ENCODE data around the gene EI24. TPM values are rescaled to one million over a fixed set of nuclear protein-coding genes. Genes with fewer than 3 reads are reported as not detected.

EI24 gene
- total RNA-seq, 1 experiment from 2014 or later, result 82.2 TPM

- Mint-ChIP-seq H3K9me3 (ENCODE audit: low read depth, unreplicated experiment) (peaks cover 2% of the 10 kb centered on the region), H3K36me3 (ENCODE audit: insufficient read depth, unreplicated experiment) (no peaks in the 10 kb centered on the region), H3K4me1 (ENCODE audit: low read depth, unreplicated experiment) (no peaks in the 10 kb centered on the region), H3K27me3 (ENCODE audit: unreplicated experiment) (no peaks in the 10 kb centered on the region), H3K4me3 (ENCODE audit: low read depth, unreplicated experiment) (no peak overlapping the region), H3K27ac (ENCODE audit: unreplicated experiment) (no peak overlapping the region)
- BruUV-seq (replicated peaks), result no TSS peak
- DNase-seq, result no peak
- TF ChIP-seq, protein P1, sequence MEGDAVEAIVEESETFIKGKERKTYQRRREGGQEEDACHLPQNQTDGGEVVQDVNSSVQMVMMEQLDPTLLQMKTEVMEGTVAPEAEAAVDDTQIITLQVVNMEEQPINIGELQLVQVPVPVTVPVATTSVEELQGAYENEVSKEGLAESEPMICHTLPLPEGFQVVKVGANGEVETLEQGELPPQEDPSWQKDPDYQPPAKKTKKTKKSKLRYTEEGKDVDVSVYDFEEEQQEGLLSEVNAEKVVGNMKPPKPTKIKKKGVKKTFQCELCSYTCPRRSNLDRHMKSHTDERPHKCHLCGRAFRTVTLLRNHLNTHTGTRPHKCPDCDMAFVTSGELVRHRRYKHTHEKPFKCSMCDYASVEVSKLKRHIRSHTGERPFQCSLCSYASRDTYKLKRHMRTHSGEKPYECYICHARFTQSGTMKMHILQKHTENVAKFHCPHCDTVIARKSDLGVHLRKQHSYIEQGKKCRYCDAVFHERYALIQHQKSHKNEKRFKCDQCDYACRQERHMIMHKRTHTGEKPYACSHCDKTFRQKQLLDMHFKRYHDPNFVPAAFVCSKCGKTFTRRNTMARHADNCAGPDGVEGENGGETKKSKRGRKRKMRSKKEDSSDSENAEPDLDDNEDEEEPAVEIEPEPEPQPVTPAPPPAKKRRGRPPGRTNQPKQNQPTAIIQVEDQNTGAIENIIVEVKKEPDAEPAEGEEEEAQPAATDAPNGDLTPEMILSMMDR (IDR thresholded peaks at IDR 0.05; ENCODE audit: unreplicated experiment), result no peak
- intact Hi-C loops (cut with micrococcal nuclease; ENCODE audit: unreplicated experiment), result loop anchor here (10.0 kb wide), 1 partner anchor 107 kb away; no protein-coding TSS in a partner anchor
- CTCF ChIA-PET, result no interaction called here
Observed at GRCh38 chr11:125561924-125562323, 7.4 kb upstream of the EI24 start.

DNA sequence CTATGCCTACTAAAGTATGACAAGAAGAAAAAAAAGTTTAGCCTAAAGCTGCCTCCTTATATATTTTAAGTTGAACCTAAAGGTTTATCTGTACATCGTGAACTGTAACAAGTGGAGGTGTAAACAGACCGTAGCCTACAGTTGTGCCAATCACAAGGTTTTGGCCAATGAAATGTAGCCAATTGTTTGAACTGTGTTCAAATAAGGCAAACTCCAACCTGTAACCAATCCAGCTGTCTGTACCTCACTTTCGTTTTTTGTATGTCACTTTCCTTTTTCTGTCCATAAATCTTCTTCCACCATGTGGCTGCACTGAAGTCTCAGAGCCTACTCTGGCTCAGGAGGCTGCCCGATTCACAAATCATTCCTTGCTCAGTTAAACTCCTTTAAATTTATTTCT is 6.8 kb upstream of the EI24 start:
- CTCF ChIA-PET, result no interaction called here
- Mint-ChIP-seq H3K36me3 (ENCODE audit: insufficient read depth, unreplicated experiment) (no peaks in the 10 kb centered on the region), H3K4me1 (ENCODE audit: low read depth, unreplicated experiment) (no peaks in the 10 kb centered on the region)

DNA sequence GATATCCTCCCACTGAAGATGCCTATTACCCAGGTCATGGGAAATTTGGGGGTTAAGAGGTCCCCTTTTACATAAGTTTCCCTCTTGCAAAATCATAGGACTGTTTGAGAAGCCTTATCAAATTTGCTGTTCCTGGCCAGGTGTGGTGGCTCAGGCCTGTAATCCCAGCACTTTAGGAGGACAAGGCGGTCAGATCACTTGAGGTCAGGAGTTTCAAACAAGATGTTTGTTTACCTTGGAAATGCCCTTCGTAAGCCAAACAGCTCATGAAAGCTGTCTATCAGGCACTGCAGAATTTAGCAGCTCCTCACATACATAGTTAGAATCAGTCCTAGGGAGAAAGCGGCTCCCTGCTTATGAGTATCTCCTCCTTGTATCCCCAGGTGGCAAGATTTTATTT is 4.9 kb upstream of the EI24 start:
- peaks cover 2% of the 10 kb centered on the region for H3K9me3 Mint-ChIP-seq (ENCODE audit: low read depth, unreplicated experiment)
- H3K27me3 Mint-ChIP-seq (ENCODE audit: unreplicated experiment), result no peaks in the 10 kb centered on the region
- peaks cover 6% of the 10 kb centered on the region for H3K36me3 Mint-ChIP-seq (ENCODE audit: insufficient read depth, unreplicated experiment)
- H3K27ac Mint-ChIP-seq (ENCODE audit: unreplicated experiment), result no peak overlapping the region
- DNase-seq, result no peak
- H3K4me1 Mint-ChIP-seq (ENCODE audit: low read depth, unreplicated experiment), result no peaks in the 10 kb centered on the region
- TF ChIP-seq, protein P1 (IDR thresholded peaks at IDR 0.05; ENCODE audit: unreplicated experiment), result no peak
- H3K4me3 Mint-ChIP-seq (ENCODE audit: low read depth, unreplicated experiment), result no peak overlapping the region
- intact Hi-C loops (cut with micrococcal nuclease; ENCODE audit: unreplicated experiment), result loop anchor here (10.0 kb wide), 1 partner anchor 110 kb away; no protein-coding TSS in a partner anchor
- BruUV-seq (replicated peaks), result no TSS peak
- CTCF ChIA-PET, result no interaction called here

More for the DNA sequence above, 6.8 kb upstream of the EI24 start:
- Mint-ChIP-seq H3K4me3 (ENCODE audit: low read depth, unreplicated experiment) (no peak overlapping the region), H3K27me3 (ENCODE audit: unreplicated experiment) (no peaks in the 10 kb centered on the region), H3K9me3 (ENCODE audit: low read depth, unreplicated experiment) (peaks cover 2% of the 10 kb centered on the region), H3K27ac (ENCODE audit: unreplicated experiment) (no peak overlapping the region)
- no peak for DNase-seq
- intact Hi-C loops (cut with micrococcal nuclease; ENCODE audit: unreplicated experiment), result loop anchor here (10.0 kb wide), 1 partner anchor 108 kb away; no protein-coding TSS in a partner anchor
- TF ChIP-seq, protein P1 (IDR thresholded peaks at IDR 0.05; ENCODE audit: unreplicated experiment), result no peak
- no TSS peak for BruUV-seq (replicated peaks)

DNA sequence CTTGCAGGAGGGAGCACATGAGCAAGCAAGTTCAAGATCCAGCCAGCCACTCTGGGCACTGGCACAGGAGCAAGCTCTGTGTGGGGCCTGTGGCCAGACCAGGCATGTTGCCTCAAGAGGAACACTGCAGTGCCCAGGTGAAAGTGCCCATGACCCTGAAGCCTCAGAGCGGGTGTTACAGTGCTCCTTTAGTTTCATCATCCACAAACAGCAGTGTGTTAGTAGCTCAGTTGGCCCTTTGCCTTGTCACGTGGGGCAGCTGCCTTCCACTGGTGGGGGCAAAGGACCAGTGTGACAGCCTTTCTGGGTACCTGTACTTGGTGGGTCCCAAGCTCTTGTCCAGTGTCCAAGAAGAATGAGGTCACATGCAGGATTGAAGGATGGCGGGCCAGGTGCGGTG is 3.0 kb upstream of the EI24 start:
- TF ChIP-seq, protein P1 (IDR thresholded peaks at IDR 0.05; ENCODE audit: unreplicated experiment), result no peak
- Mint-ChIP-seq H3K27me3 (ENCODE audit: unreplicated experiment) (no peaks in the 10 kb centered on the region), H3K4me1 (ENCODE audit: low read depth, unreplicated experiment) (no peaks in the 10 kb centered on the region), H3K4me3 (ENCODE audit: low read depth, unreplicated experiment) (no peak overlapping the region), H3K36me3 (ENCODE audit: insufficient read depth, unreplicated experiment) (peaks cover 13% of the 10 kb centered on the region), H3K27ac (ENCODE audit: unreplicated experiment) (no peak overlapping the region), H3K9me3 (ENCODE audit: low read depth, unreplicated experiment) (peaks cover 2% of the 10 kb centered on the region)
- intact Hi-C loops (cut with micrococcal nuclease; ENCODE audit: unreplicated experiment), result loop anchor here (5.0 to 10.0 kb wide), 2 partner anchors 54 to 111 kb away; no protein-coding TSS in a partner anchor
- CTCF ChIA-PET, result no interaction called here
- no peak for DNase-seq
- BruUV-seq (replicated peaks), result no TSS peak
